K562 (cell line): ENCODE measurements around the gene COG4. TPM values are rescaled to one million over a fixed set of nuclear protein-coding genes. Genes with fewer than 3 reads are reported as not detected.
A peak's percentile ranks its signal among the peaks of the same experiment; 100 is the strongest.

Experiments used
- ARID2 ChIP-seq: fragments of 450-650 bp; IDR thresholded peaks from 2 replicates; pipeline ENCODE4 v1.6.1; 2017; ENCODE audit warnings: antibody characterized with exemption, mild to moderate bottlenecking
- ARID4B ChIP-seq: sonication (generic); formaldehyde crosslinking; IDR thresholded peaks from 2 replicates; pipeline ENCODE4 v1.8.0; 2022; ENCODE audit warnings: mild to moderate bottlenecking, missing genetic modification reagents
- CBFA2T3 ChIP-seq: fragments of 450-650 bp; IDR thresholded peaks from 2 replicates; pipeline ENCODE4 v1.6.1; 2017
- CBX1 ChIP-seq: sonication (generic); IDR thresholded peaks from 2 replicates; pipeline ENCODE4 v1.6.1; 2016; ENCODE audit warnings: antibody characterized with exemption, low read depth, mild to moderate bottlenecking
- FIP1L1 ChIP-seq: fragments of 200-400 bp; formaldehyde crosslinking; IDR thresholded peaks from 2 replicates; pipeline ENCODE4 v1.6.1; 2018; ENCODE audit warnings: mild to moderate bottlenecking, low read depth, low read length; ENCODE audit not compliant: poor library complexity, severe bottlenecking
- ILK ChIP-seq: fragments of 450-650 bp; IDR thresholded peaks from 2 replicates; pipeline ENCODE4 v1.6.1; 2016; ENCODE audit warnings: missing genetic modification characterization, low read depth, mild to moderate bottlenecking, missing compliant biosample characterization, moderate library complexity, borderline replicate concordance
- MAZ ChIP-seq, 2 experiments: fragments of 450-650 bp in 1 of 2; sonication (generic) in 1 of 2; formaldehyde crosslinking; IDR thresholded peaks in 1 of 2; conservative IDR thresholded peaks in 1 of 2; 2 replicates each; pipeline versions ENCODE4 v1.4.0 to v1.5.0; 2020; ENCODE audit warnings: mild to moderate bottlenecking in 1 of 2, missing genetic modification reagents in 1 of 2
- MBD2 ChIP-seq: sonication (generic); IDR thresholded peaks from 2 replicates; pipeline ENCODE4 v1.6.1; 2016; ENCODE audit warnings: low read depth, borderline replicate concordance
- MLLT1 ChIP-seq, 2 experiments: fragments of 450-650 bp; IDR thresholded peaks; 2 replicates each; pipeline ENCODE4 v1.6.1; 2016
- NCOA1 ChIP-seq: fragments of 450-650 bp; IDR thresholded peaks from 2 replicates; pipeline ENCODE4 v1.6.1; 2016; ENCODE audit warnings: low read depth
- NFE2L1 ChIP-seq: fragments of 450-650 bp; IDR thresholded peaks from 2 replicates; pipeline ENCODE4 v1.6.1; 2016; ENCODE audit warnings: missing genetic modification characterization, low read depth, mild to moderate bottlenecking, missing compliant biosample characterization, moderate library complexity, borderline replicate concordance
- PCBP2 ChIP-seq: fragments of 200-400 bp; formaldehyde crosslinking; IDR thresholded peaks from 2 replicates; pipeline ENCODE4 v1.6.1; 2018; ENCODE audit warnings: low read length, low read depth, mild to moderate bottlenecking, moderate library complexity; ENCODE audit not compliant: poor library complexity, severe bottlenecking
- PRMT5 ChIP-seq: sonication (generic); formaldehyde crosslinking; IDR thresholded peaks from 2 replicates; pipeline ENCODE4 v1.5.0; 2020; ENCODE audit warnings: missing genetic modification reagents
- SREBF1 ChIP-seq: fragments of 150-350 bp; IDR thresholded peaks from 2 replicates; pipeline ENCODE4 v1.6.1; 2014; ENCODE audit warnings: antibody characterized with exemption, low read depth, low read length, borderline replicate concordance
- VEZF1 ChIP-seq: fragments of 200-800 bp; sonication (Bioruptor generic); IDR thresholded peaks from 2 replicates; pipeline ENCODE4 v1.6.1; 2017; ENCODE audit warnings: missing genetic modification characterization, missing compliant biosample characterization
- ZNF143 ChIP-seq: sonication (generic); formaldehyde crosslinking; IDR thresholded peaks from 2 replicates; pipeline ENCODE4 v1.9.0; 2022; ENCODE audit warnings: mild to moderate bottlenecking, missing genetic modification reagents
- polyA plus RNA-seq, 8 experiments: library from polyadenylated mRNA; depleted of rRNA in 4 of 8; stranded (reverse) in 5 of 8; unstranded in 3 of 8; fragments of >200 nt; fragmentation: Nextera tagmentation in 2 of 8; fragmentation: Illumina TruSeq in 1 of 8; extraction: Ambion mirVana in 2 of 8; extraction: Trizol in 1 of 8; gene quantifications; 2 replicates each; pipeline versions ENCODE4 v1.2.1 to v1.2.3, GENCODE V29; 2011 to 2014; ENCODE audit warnings: inconsistent platforms in 1 of 8, missing spikeins in 1 of 8
- total RNA-seq, 7 experiments: library from RNA; depleted of rRNA in 6 of 7; stranded (reverse); fragments of >200 nt in 6 of 7; fragmentation: Illumina TruSeq in 2 of 7; extraction: Trizol in 2 of 7; gene quantifications; 2 replicates each; pipeline versions ENCODE4 v1.2.1 to v1.2.3, GENCODE V29; 2011 to 2021; ENCODE audit warnings: low replicate concordance in 1 of 7
- TF ChIP-seq, protein P1 (sequence below): sonication (generic); formaldehyde crosslinking; IDR thresholded peaks from 2 replicates; pipeline ENCODE4 v1.8.1; 2023; ENCODE audit warnings: mild to moderate bottlenecking, missing genetic modification reagents

The COG4 gene
- total and polyA plus RNA-seq, 9 of the 15 experiments (the other 6 are each of a cell fraction or from before 2014, with no cell fraction given) = 13.7 to 73.9 (median 44.2) TPM

- TF ChIP-seq, protein P1, sequence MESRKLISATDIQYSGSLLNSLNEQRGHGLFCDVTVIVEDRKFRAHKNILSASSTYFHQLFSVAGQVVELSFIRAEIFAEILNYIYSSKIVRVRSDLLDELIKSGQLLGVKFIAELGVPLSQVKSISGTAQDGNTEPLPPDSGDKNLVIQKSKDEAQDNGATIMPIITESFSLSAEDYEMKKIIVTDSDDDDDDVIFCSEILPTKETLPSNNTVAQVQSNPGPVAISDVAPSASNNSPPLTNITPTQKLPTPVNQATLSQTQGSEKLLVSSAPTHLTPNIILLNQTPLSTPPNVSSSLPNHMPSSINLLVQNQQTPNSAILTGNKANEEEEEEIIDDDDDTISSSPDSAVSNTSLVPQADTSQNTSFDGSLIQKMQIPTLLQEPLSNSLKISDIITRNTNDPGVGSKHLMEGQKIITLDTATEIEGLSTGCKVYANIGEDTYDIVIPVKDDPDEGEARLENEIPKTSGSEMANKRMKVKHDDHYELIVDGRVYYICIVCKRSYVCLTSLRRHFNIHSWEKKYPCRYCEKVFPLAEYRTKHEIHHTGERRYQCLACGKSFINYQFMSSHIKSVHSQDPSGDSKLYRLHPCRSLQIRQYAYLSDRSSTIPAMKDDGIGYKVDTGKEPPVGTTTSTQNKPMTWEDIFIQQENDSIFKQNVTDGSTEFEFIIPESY (CRISPR knock-in tag) = no peak
- TF ChIP-seq SREBF1 (peak; percentile 78), ARID2 (no peak), NFE2L1 (tag) (0 out of 2 replicates have a peak, but pooled peaks have one; percentile 19), ARID4B (peak; percentile 43; the same call in 1 of the 2 replicates), CBFA2T3 (0 out of 2 replicates have a peak, but pooled peaks have one; percentile 3), ZNF143 (CRISPR knock-in tag) (peak; percentile 99), NCOA1 (no peak), PCBP2 (no peak), FIP1L1 (peak; percentile 44), CBX1 (no peak), VEZF1 (CRISPR knock-in tag) (peak; percentile 100), MLLT1 (IDR thresholded peaks at IDR 0.05) (no peak), ILK (tag) (no peak), PRMT5 (CRISPR knock-in tag) (no peak), MBD2 (peak; percentile 99), MAZ (CRISPR knock-in tag; conservative IDR thresholded peaks at IDR 0.05 in 1 of 2, IDR thresholded peaks at IDR 0.05 in 1 of 2) (peak; percentile 99 to 100)
Observed at GRCh38 chr16:70438969-70439862, 84.1 kb downstream of the COG4 start, which contains the start of gene ST3GAL2 (continued).
